Ishikawa (cell line): ENCODE measurements around the gene SEC22C.

Experiments used
- CEBPB ChIP-seq: IDR thresholded peaks from 2 replicates; pipeline ENCODE4 v1.6.1; 2012
- CREB1 ChIP-seq: IDR thresholded peaks from 2 replicates; pipeline ENCODE4 v1.6.1; 2012; ENCODE audit warnings: low read depth
- EGR1 ChIP-seq: IDR thresholded peaks from 2 replicates; pipeline ENCODE4 v1.6.1; 2012
- EP300 ChIP-seq: IDR thresholded peaks from 2 replicates; pipeline ENCODE4 v1.6.1; 2012; ENCODE audit warnings: borderline replicate concordance
- FOXM1 ChIP-seq: IDR thresholded peaks from 2 replicates; pipeline ENCODE4 v1.6.1; 2012; ENCODE audit warnings: low read depth, borderline replicate concordance
- NFIC ChIP-seq: IDR thresholded peaks from 2 replicates; pipeline ENCODE4 v1.6.1; 2012
- RAD21 ChIP-seq: IDR thresholded peaks from 2 replicates; pipeline ENCODE4 v1.6.1; 2012; ENCODE audit warnings: low read depth
- REST ChIP-seq: IDR thresholded peaks from 2 replicates; pipeline ENCODE4 v1.6.1; 2012; ENCODE audit warnings: low read depth, mild to moderate bottlenecking
- TAF1 ChIP-seq: IDR thresholded peaks from 2 replicates; pipeline ENCODE4 v1.6.1; 2012; ENCODE audit warnings: low read depth, mild to moderate bottlenecking
- TCF12 ChIP-seq: IDR thresholded peaks from 2 replicates; pipeline ENCODE4 v1.6.1; 2012; ENCODE audit warnings: low read depth
- TEAD4 ChIP-seq: IDR thresholded peaks from 2 replicates; pipeline ENCODE4 v1.6.1; 2012
- USF1 ChIP-seq: IDR thresholded peaks from 2 replicates; pipeline ENCODE4 v1.6.1; 2012
- YY1 ChIP-seq: IDR thresholded peaks from 2 replicates; pipeline ENCODE4 v1.6.1; 2012; ENCODE audit warnings: low read depth
- ZBTB7A ChIP-seq: IDR thresholded peaks from 2 replicates; pipeline ENCODE4 v1.6.1; 2012; ENCODE audit warnings: low read depth

Gene SEC22C

GRCh38 chr3:42498791-42499477 lies 82.8 kb downstream of the SEC22C start:
- TF ChIP-seq CREB1 (no peak), REST (no peak)

- TF ChIP-seq NFIC (no peak), USF1 (no peak), TCF12 (no peak), CREB1 (no peak), EP300 (no peak), CEBPB (no peak), YY1 (no peak), RAD21 (no peak), ZBTB7A (no peak), REST (no peak), TAF1 (no peak), EGR1 (no peak), TEAD4 (no peak), FOXM1 (no peak)
Measured at GRCh38 chr3:42498034-42498433, 83.7 kb downstream of the SEC22C start.
